GM23248 (cell line): ENCODE data around the gene MMS22L. TPM values are rescaled to one million over a fixed set of nuclear protein-coding genes. Genes with fewer than 3 reads are reported as not detected.

Experiments used
- DNase-seq: peaks from one replicate; pipeline ENCODE4 v3.0.0-alpha.2; 2015
- H2AFZ ChIP-seq: fragments of 200-600 bp; sonication (generic); 2 replicates; pipeline ENCODE4 v1.6.1; 2016; ENCODE audit warnings: antibody characterized with exemption
- H3F3A ChIP-seq: fragments of 200-600 bp; sonication (generic); 2 replicates; pipeline ENCODE4 v1.6.1; 2016; ENCODE audit warnings: mild to moderate bottlenecking, antibody characterized with exemption, mixed run types; ENCODE audit not compliant: insufficient read depth
- H3K27ac ChIP-seq: fragments of 200-600 bp; sonication (generic); 2 replicates; pipeline ENCODE4 v1.5.1; 2016; ENCODE audit warnings: mild to moderate bottlenecking
- H3K27me3 ChIP-seq: fragments of 200-600 bp; sonication (generic); replicated peaks from 2 replicates; pipeline ENCODE4 v1.6.1; 2016; ENCODE audit warnings: mild to moderate bottlenecking; ENCODE audit not compliant: insufficient read depth
- H3K36me3 ChIP-seq: fragments of 200-600 bp; sonication (generic); 2 replicates; pipeline ENCODE4 v1.6.1; 2016; ENCODE audit warnings: low read depth, mild to moderate bottlenecking
- H3K4me1 ChIP-seq: fragments of 200-600 bp; sonication (generic); 2 replicates; pipeline ENCODE4 v1.6.1; 2016; ENCODE audit warnings: mild to moderate bottlenecking; ENCODE audit not compliant: insufficient read depth
- H3K4me2 ChIP-seq: fragments of 200-600 bp; sonication (generic); one replicate; pipeline ENCODE4 v1.6.1; 2016; ENCODE audit warnings: mild to moderate bottlenecking; ENCODE audit not compliant: unreplicated experiment
- H3K4me3 ChIP-seq: fragments of 200-600 bp; sonication (generic); 2 replicates; pipeline ENCODE4 v1.5.1; 2016; ENCODE audit warnings: mild to moderate bottlenecking
- H3K79me2 ChIP-seq: fragments of 200-600 bp; sonication (generic); 2 replicates; pipeline ENCODE4 v1.6.1; 2016; ENCODE audit warnings: mild to moderate bottlenecking; ENCODE audit not compliant: insufficient read depth
- H3K9ac ChIP-seq: fragments of 200-600 bp; sonication (generic); 2 replicates; pipeline ENCODE4 v1.6.1; 2016; ENCODE audit warnings: mild to moderate bottlenecking
- H3K9me2 ChIP-seq: fragments of 200-600 bp; sonication (generic); 2 replicates; pipeline ENCODE4 v1.6.1; 2016; ENCODE audit warnings: mixed run types, mild to moderate bottlenecking, moderate library complexity; ENCODE audit not compliant: insufficient read depth
- H3K9me3 ChIP-seq: fragments of 200-600 bp; sonication (generic); one replicate; pipeline ENCODE4 v1.6.1; 2017; ENCODE audit warnings: low read depth
- H4K20me1 ChIP-seq: fragments of 200-600 bp; sonication (generic); 2 replicates; pipeline ENCODE4 v1.6.0; 2016; ENCODE audit not compliant: insufficient read depth
- EZH2 ChIP-seq: fragments of 200-600 bp; sonication (generic); IDR thresholded peaks from 2 replicates; pipeline ENCODE4 v1.6.1; 2018; ENCODE audit warnings: antibody characterized with exemption, mild to moderate bottlenecking; ENCODE audit not compliant: insufficient read depth, poor library complexity, severe bottlenecking
- EZH2phosphoT487 ChIP-seq: fragments of 200-600 bp; sonication (generic); IDR thresholded peaks from 2 replicates; pipeline ENCODE4 v1.6.1; 2018; ENCODE audit warnings: antibody characterized with exemption, moderate library complexity, mild to moderate bottlenecking, low read depth; ENCODE audit not compliant: insufficient read depth
- WGBS, 2 experiments: methylation state at CpG; one replicate each; pipeline ENCODE4 v1.1.6; 2015 to 2017; ENCODE audit warnings: low lambda C conversion rate in 2 of 2, low coverage in 1 of 2; ENCODE audit errors: missing lambda C conversion rate in 2 of 2; 5-methylcytosine and 5-hydroxymethylcytosine counted together
- in situ Hi-C: fragments of 300-500 bp; cut with MboI; formaldehyde crosslinking; loops from 2 replicates; pipeline ENCODE4 v1.15.0; 2020
- polyA plus RNA-seq: library from polyadenylated mRNA; unstranded; fragments of >200 nt; fragmentation: Nextera tagmentation; extraction: Ambion mirVana; gene quantifications from 2 replicates; pipeline ENCODE4 v1.2.1, GENCODE V29; 2016
- total RNA-seq: library from RNA; depleted of rRNA; stranded (reverse); fragments of >200 nt; shearing (Covaris generic); gene quantifications from 2 replicates; pipeline ENCODE4 v1.2.3, GENCODE V29; 2014

The MMS22L gene
- total and polyA plus RNA-seq, 2 experiments from 2014 or later, result 4.1 to 12.9 TPM

- Histone ChIP-seq H3K27ac (no peak overlapping the region), H3K4me1 (peaks cover 9% of the 10 kb centered on the region), H2AFZ (no peak overlapping the region), H3K9me3 (no peaks in the 10 kb centered on the region), H3K4me3 (no peak overlapping the region), H3K9ac (no peak overlapping the region), H3K36me3 (no peaks in the 10 kb centered on the region), H3K79me2 (no peaks in the 10 kb centered on the region), H3K9me2 (0 out of 2 replicates have a peak, but pooled peaks cover 2% of the 10 kb centered on the region), H3K4me2 (no peak overlapping the region), H3F3A (no peaks in the 10 kb centered on the region; the same call in 1 of the 2 replicates), H4K20me1 (no peaks in the 10 kb centered on the region), H3K27me3 (no peaks in the 10 kb centered on the region)
- in situ Hi-C loops, result no loop called here
- DNase-seq, result no peak
- TF ChIP-seq EZH2phosphoT487, result no peak
- TF ChIP-seq EZH2, result no peak
These were observed 5.2 kb upstream of the MMS22L start for GRCh38 chr6:97288188-97288587.

GRCh38 chr6:97282238-97282725 lies 734 bp downstream of the MMS22L start:
- peak; percentile 38 for DNase-seq
- peak overlapping the region; percentile 86 for H3K9ac ChIP-seq
- H3K4me3 ChIP-seq, result peak overlapping the region; percentile 96
- no peaks in the 10 kb centered on the region for H3K36me3 ChIP-seq
- peak overlapping the region; percentile 86 for H3K4me2 ChIP-seq
- H3K79me2 ChIP-seq, result peaks cover 15% of the 10 kb centered on the region
- H3K4me1 ChIP-seq, result peaks cover 5% of the 10 kb centered on the region; the same call in 1 of the 2 replicates
- H3K27ac ChIP-seq, result peak overlapping the region; percentile 37
- H3F3A ChIP-seq, result no peaks in the 10 kb centered on the region
- TF ChIP-seq EZH2 (no peak), EZH2phosphoT487 (no peak)
- WGBS, 2 experiments, result 0 to 1% methylated on average over 12 to 13 of the region's 13 CpGs
- H2AFZ ChIP-seq, result peak overlapping the region; percentile 99
- 0 out of 2 replicates have a peak, but pooled peaks cover 1% of the 10 kb centered on the region for H3K9me2 ChIP-seq
- no peaks in the 10 kb centered on the region for H4K20me1 ChIP-seq
- no peaks in the 10 kb centered on the region for H3K27me3 ChIP-seq
- H3K9me3 ChIP-seq, result no peaks in the 10 kb centered on the region
- in situ Hi-C loops, result no loop called here

DNA sequence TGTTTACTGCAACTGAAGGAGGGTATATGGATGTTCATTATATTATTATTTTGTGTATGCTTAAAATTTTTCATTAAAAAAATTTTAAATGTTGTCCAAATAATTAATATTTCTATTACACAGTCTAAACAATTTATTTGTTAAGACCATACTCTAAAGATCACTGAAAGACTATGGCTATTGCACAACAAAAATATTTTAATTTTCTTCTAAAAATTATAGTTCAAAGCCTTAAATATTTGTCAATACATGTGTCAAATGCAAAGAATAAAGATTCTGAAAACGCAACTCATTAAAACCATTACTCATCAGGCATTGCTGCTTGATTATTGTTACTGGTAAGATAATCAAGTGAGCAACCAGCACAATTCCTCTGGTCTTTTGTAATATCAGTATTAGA lies 2.2 kb downstream of the MMS22L start:
- H3K36me3 ChIP-seq, result no peaks in the 10 kb centered on the region
- H2AFZ ChIP-seq, result 0 out of 2 replicates have a peak overlapping the region, but pooled peaks have one; percentile 99
- DNase-seq, result no peak
- H3K4me2 ChIP-seq, result peak overlapping the region; percentile 86
- H4K20me1 ChIP-seq, result no peaks in the 10 kb centered on the region
- no peaks in the 10 kb centered on the region for H3K27me3 ChIP-seq
- H3K27ac ChIP-seq, result no peak overlapping the region
- H3K9ac ChIP-seq, result peak overlapping the region; percentile 86; the same call in 1 of the 2 replicates
- peak overlapping the region; percentile 96; the same call in 1 of the 2 replicates for H3K4me3 ChIP-seq
- peaks cover 15% of the 10 kb centered on the region for H3K79me2 ChIP-seq
- in situ Hi-C loops, result no loop called here
- H3K9me3 ChIP-seq, result no peaks in the 10 kb centered on the region
- no peaks in the 10 kb centered on the region for H3K9me2 ChIP-seq
- 93 to 97% methylated on average over 1 of the region's 1 CpG for WGBS, 2 experiments
- peaks cover 5% of the 10 kb centered on the region; the same call in 1 of the 2 replicates for H3K4me1 ChIP-seq
- no peak for TF ChIP-seq EZH2
- TF ChIP-seq EZH2phosphoT487, result no peak
- no peaks in the 10 kb centered on the region for H3F3A ChIP-seq

DNA sequence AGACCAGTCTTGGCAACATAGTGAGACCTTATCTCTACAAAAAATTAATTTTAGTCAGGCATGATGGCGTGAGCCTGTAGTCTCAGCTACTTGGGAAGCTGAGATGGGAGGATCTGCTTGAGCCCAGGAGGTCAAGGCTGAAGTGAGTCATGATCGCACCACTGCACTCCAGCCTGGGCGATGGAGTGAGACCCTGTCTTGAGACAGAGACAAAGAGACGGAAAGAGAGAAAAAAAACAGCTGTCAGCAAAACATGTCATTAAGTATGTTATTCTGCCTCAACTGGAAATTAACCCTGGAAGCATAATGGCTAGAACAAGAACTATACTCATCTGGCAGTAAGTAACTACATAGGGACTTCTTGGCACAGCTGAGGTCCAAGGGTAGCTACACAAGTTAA lies 7.2 kb downstream of the MMS22L start:
- Histone ChIP-seq H3K9ac (no peak overlapping the region), H3K9me3 (no peaks in the 10 kb centered on the region), H3K4me1 (no peaks in the 10 kb centered on the region), H2AFZ (no peak overlapping the region), H3K9me2 (no peaks in the 10 kb centered on the region), H4K20me1 (no peaks in the 10 kb centered on the region), H3K27me3 (no peaks in the 10 kb centered on the region), H3K36me3 (peaks cover 7% of the 10 kb centered on the region; the same call in 1 of the 2 replicates), H3K27ac (no peak overlapping the region), H3K4me3 (no peak overlapping the region), H3K79me2 (no peaks in the 10 kb centered on the region), H3F3A (no peaks in the 10 kb centered on the region), H3K4me2 (no peak overlapping the region)
- TF ChIP-seq EZH2phosphoT487 (no peak), EZH2 (no peak)
- in situ Hi-C loops, result no loop called here
- no peak for DNase-seq
- 56 to 65% methylated on average over 4 of the region's 4 CpGs for WGBS, 2 experiments

DNA sequence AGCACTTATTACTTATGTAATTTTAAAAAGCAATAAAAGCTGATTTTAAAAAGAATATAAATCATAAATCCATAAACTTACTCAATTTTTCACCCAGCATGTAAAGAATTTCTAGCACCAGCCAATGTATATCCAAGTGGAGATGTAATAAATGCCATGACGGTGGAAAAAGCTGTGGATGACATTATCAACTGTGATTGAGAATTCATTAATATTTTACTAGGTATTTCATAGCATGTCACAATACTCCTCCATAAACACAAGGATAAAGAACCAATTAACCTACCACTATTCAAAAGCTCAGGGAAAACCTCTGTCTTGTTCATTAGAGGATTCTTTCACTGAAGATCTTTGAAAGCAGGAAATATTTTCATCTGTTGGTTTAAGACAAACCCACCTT lies 13.2 kb downstream of the MMS22L start:
- Histone ChIP-seq H3K27ac (no peak overlapping the region), H3K4me2 (no peak overlapping the region), H3F3A (no peaks in the 10 kb centered on the region), H2AFZ (no peak overlapping the region), H3K4me1 (no peaks in the 10 kb centered on the region), H3K36me3 (peaks cover 20% of the 10 kb centered on the region), H3K9ac (no peak overlapping the region), H3K9me2 (no peaks in the 10 kb centered on the region), H3K79me2 (no peaks in the 10 kb centered on the region), H3K9me3 (no peaks in the 10 kb centered on the region), H3K27me3 (no peaks in the 10 kb centered on the region), H4K20me1 (no peaks in the 10 kb centered on the region), H3K4me3 (no peak overlapping the region)
- in situ Hi-C loops, result no loop called here
- WGBS, 2 experiments, result 96 to 100% methylated on average over 1 of the region's 1 CpG
- DNase-seq, result no peak
- TF ChIP-seq EZH2phosphoT487, result no peak
- TF ChIP-seq EZH2, result no peak
